Kidney (tissue), 14 donors: ENCODE data around the gene FBXL16. TPM values are rescaled to one million over a fixed set of nuclear protein-coding genes. Genes with fewer than 3 reads are reported as not detected.

Experiments
- DNase-seq, 5 donors: peaks; one replicate each; pipeline ENCODE4 v3.0.0-alpha.2; 2013 to 2020
- FAIRE-seq: peaks from 2 replicates; lab custom pipeline; 2012; peaks lifted over from hg19 to GRCh38; lab: Jason Lieb, UNC
- H3K27ac ChIP-seq, 2 donors: one replicate each; pipeline ENCODE4 v1.7.0; 2013; ENCODE audit warnings: low read depth in 2 of 2, low read length in 2 of 2, inconsistent platforms in 1 of 2
- H3K27me3 ChIP-seq: one replicate; pipeline ENCODE4 v1.7.1; 2013; ENCODE audit warnings: low read length, inconsistent platforms; ENCODE audit not compliant: control insufficient read depth, insufficient read depth
- H3K36me3 ChIP-seq, 3 donors: one replicate each; pipeline versions ENCODE4 v1.7.0 to v1.7.1; 2013; ENCODE audit warnings: low read length in 3 of 3, control low read depth in 1 of 3, inconsistent platforms in 1 of 3; ENCODE audit not compliant: insufficient read depth in 3 of 3, control insufficient read depth in 2 of 3
- H3K4me1 ChIP-seq, 3 donors: one replicate each; pipeline versions ENCODE4 v1.7.0 to v1.7.1; 2013; ENCODE audit warnings: low read length in 3 of 3, inconsistent platforms in 1 of 3, low read depth in 1 of 3; ENCODE audit not compliant: control insufficient read depth in 2 of 3, insufficient read depth in 2 of 3
- H3K4me3 ChIP-seq, 3 donors: one replicate each; pipeline versions ENCODE4 v1.7.0 to v1.8.1; 2013; ENCODE audit warnings: low read length in 3 of 3, control low read depth in 1 of 3, inconsistent platforms in 1 of 3
- H3K9ac ChIP-seq, 3 donors: one replicate each; pipeline versions ENCODE4 v1.7.0 to v1.7.1; 2013; ENCODE audit warnings: low read length in 3 of 3, control low read depth in 1 of 3, inconsistent platforms in 1 of 3
- H3K9me3 ChIP-seq, 3 donors: one replicate each; pipeline versions ENCODE4 v1.7.0 to v1.7.1; 2013; ENCODE audit warnings: low read length in 3 of 3, control low read depth in 1 of 3, inconsistent platforms in 1 of 3; ENCODE audit not compliant: control insufficient read depth in 2 of 3, insufficient read depth in 1 of 3
- CTCF ChIP-seq: IDR thresholded peaks from 3 replicates; pipeline ENCODE4 v1.5.1; 2012; ENCODE audit warnings: mild to moderate bottlenecking, moderate library complexity, borderline replicate concordance; ENCODE audit not compliant: insufficient read depth; ENCODE audit errors: extremely low read depth
- intact Hi-C: fragments of 100-400 bp; cut with DNase I; formaldehyde crosslinking; loops from one replicate; pipeline ENCODE4 v1.11.1; 2022
- polyA plus RNA-seq: library from polyadenylated mRNA; stranded (reverse); fragments of 350-450 nt; fragmentation: Illumina TruSeq; extraction: RNeasy Lipid Tissue Mini Kit (QIAGEN cat#74804); gene quantifications from one replicate; pipeline ENCODE4 v1.2.3, GENCODE V29; 2014; ENCODE audit warnings: low read depth, low replicate concordance; ENCODE audit not compliant: insufficient read depth
- total RNA-seq: library from RNA; stranded (reverse); fragmentation: NEBNext Ultra II Directional; extraction: Animal tissue kit (Norgen Biotek cat#: 25700); gene quantifications from one replicate; pipeline ENCODE4 v1.2.1, GENCODE V29; 2021
- donor health status: control.
- donor health status: control.
- donor health status: control.
- donor health status: control.
- donor health status: control.
- donor health status: DM: yes; HTN: yes; CAD: no.
- donor health status: Normal renal cell carcinoma (clear cell type).

Gene FBXL16
- total and polyA plus RNA-seq, 2 donors from 2014 or later = 12.0 to 44.9 TPM

GRCh38 chr16:694863-695354 lies 10.7 kb downstream of the FBXL16 start:
- no peak for FAIRE-seq
- no peaks in the 10 kb centered on the region for H3K36me3 ChIP-seq
- TF ChIP-seq CTCF = no peak
- H3K4me3 ChIP-seq = no peak overlapping the region
- intact Hi-C loops = no loop called here
- no peak overlapping the region for H3K9ac ChIP-seq
- peaks cover 4% of the 10 kb centered on the region for H3K27me3 ChIP-seq
- no peak overlapping the region for H3K27ac ChIP-seq
- peaks cover 0 to 5% (median 0%) of the 10 kb centered on the region in 3 donors for H3K4me1 ChIP-seq
- peak in 1 of 5 donors; percentile 86 for DNase-seq
- no peaks in the 10 kb centered on the region for H3K9me3 ChIP-seq

GRCh38 chr16:694187-694862 lies 11.3 kb downstream of the FBXL16 start:
- TF ChIP-seq CTCF = no peak
- Histone ChIP-seq H3K27ac (no peak overlapping the region), H3K36me3 (no peaks in the 10 kb centered on the region), H3K4me1 (peaks cover 0 to 10% (median 0%) of the 10 kb centered on the region in 3 donors), H3K4me3 (no peak overlapping the region), H3K9ac (no peak overlapping the region), H3K27me3 (peaks cover 4% of the 10 kb centered on the region), H3K9me3 (no peaks in the 10 kb centered on the region)
- DNase-seq (no peak), FAIRE-seq (no peak)
- intact Hi-C loops = no loop called here

GRCh38 chr16:693766-694165 lies 11.8 kb downstream of the FBXL16 start:
- H3K9ac ChIP-seq = no peak overlapping the region
- no peak overlapping the region for H3K4me3 ChIP-seq
- peak in 1 of 5 donors; percentile 23 for DNase-seq
- peaks cover 0 to 16% (median 0%) of the 10 kb centered on the region in 3 donors for H3K4me1 ChIP-seq
- intact Hi-C loops = no loop called here
- no peaks in the 10 kb centered on the region for H3K9me3 ChIP-seq
- H3K27ac ChIP-seq = no peak overlapping the region
- peaks cover 4% of the 10 kb centered on the region for H3K27me3 ChIP-seq
- H3K36me3 ChIP-seq = no peaks in the 10 kb centered on the region
- FAIRE-seq = no peak
- TF ChIP-seq CTCF = no peak
